HEK293 (cell line): ENCODE data around the gene DCTN3.

Source experiments
- CTCF ChIA-PET: fragments of 350-600 bp; formaldehyde crosslinking; extraction: SDS; loops from one replicate; lab custom pipeline; 2021; ENCODE audit warnings: antibody characterized with exemption; lab: Yijun Ruan, JAX
- POLR2A ChIA-PET: fragments of 300-600 bp; formaldehyde crosslinking; extraction: SDS; loops from one replicate; lab custom pipeline; 2020; ENCODE audit warnings: antibody characterized with exemption, inconsistent platforms; lab: Yijun Ruan, JAX
- H3K27ac ChIP-seq: fragments of 200-500 bp; sonication (Bioruptor generic); 2 replicates; pipeline ENCODE4 v1.5.1; 2014; ENCODE audit warnings: low read depth, low read length, control low read depth, inconsistent platforms; ENCODE audit errors: extremely low read depth
- H3K36me3 ChIP-seq, 2 experiments: fragments of 200-500 bp in 1 of 2; sonication (Bioruptor generic) in 1 of 2; 1 replicate in 1 of 2; 2 replicates in 1 of 2; pipeline ENCODE4 v1.5.1; 2014 to 2017; ENCODE audit warnings: inconsistent platforms in 2 of 2, low read length in 2 of 2; ENCODE audit not compliant: control insufficient read depth in 2 of 2, insufficient read depth in 1 of 2
- H3K4me1 ChIP-seq: fragments of 200-500 bp; sonication (Bioruptor generic); 2 replicates; pipeline ENCODE4 v1.5.1; 2014; ENCODE audit warnings: mild to moderate bottlenecking, low read length, inconsistent platforms; ENCODE audit not compliant: control insufficient read depth, insufficient read depth
- H3K4me3 ChIP-seq: 2 replicates; pipeline ENCODE4 v1.5.1; 2011; ENCODE audit warnings: low read depth, mild to moderate bottlenecking, control low read depth, low read length, moderate library complexity
- H3K9me3 ChIP-seq: fragments of 200-500 bp; sonication (Bioruptor generic); 2 replicates; pipeline ENCODE4 v1.5.1; 2014; ENCODE audit warnings: low read depth, low read length, inconsistent platforms; ENCODE audit not compliant: control insufficient read depth, insufficient read depth
- GLIS2 ChIP-seq: fragments of 450-650 bp; formaldehyde crosslinking; IDR thresholded peaks from 2 replicates; pipeline ENCODE4 v1.5.1; 2016; ENCODE audit warnings: missing biosample characterization, missing genetic modification characterization
- KLF9 ChIP-seq: fragments of 450-650 bp; formaldehyde crosslinking; IDR thresholded peaks from 2 replicates; pipeline ENCODE4 v1.5.1; 2016; ENCODE audit warnings: missing biosample characterization, missing genetic modification characterization, low read depth
- PRDM4 ChIP-seq: fragments of 450-650 bp; formaldehyde crosslinking; IDR thresholded peaks from 2 replicates; pipeline ENCODE4 v1.5.1; 2017; ENCODE audit warnings: missing biosample characterization, missing genetic modification characterization
- REPIN1 ChIP-seq: fragments of 450-650 bp; formaldehyde crosslinking; IDR thresholded peaks from 2 replicates; pipeline ENCODE4 v1.5.1; 2017; ENCODE audit warnings: missing biosample characterization, missing genetic modification characterization, low read depth
- SCRT2 ChIP-seq: fragments of 450-650 bp; formaldehyde crosslinking; IDR thresholded peaks from 2 replicates; pipeline ENCODE4 v1.5.1; 2016; ENCODE audit warnings: missing biosample characterization, missing genetic modification characterization
- SP2 ChIP-seq: fragments of 450-650 bp; formaldehyde crosslinking; IDR thresholded peaks from 2 replicates; pipeline ENCODE4 v1.5.1; 2016; ENCODE audit warnings: missing biosample characterization, missing genetic modification characterization
- ZBTB21 ChIP-seq: fragments of 450-650 bp; formaldehyde crosslinking; IDR thresholded peaks from 2 replicates; pipeline ENCODE4 v1.5.1; 2017; ENCODE audit warnings: missing biosample characterization, missing genetic modification characterization
- ZBTB48 ChIP-seq: fragments of 450-650 bp; formaldehyde crosslinking; IDR thresholded peaks from 2 replicates; pipeline ENCODE4 v1.5.1; 2016; ENCODE audit warnings: missing biosample characterization, missing genetic modification characterization
- ZBTB8A ChIP-seq: fragments of 450-650 bp; formaldehyde crosslinking; IDR thresholded peaks from 2 replicates; pipeline ENCODE4 v1.5.1; 2016; ENCODE audit warnings: missing biosample characterization, missing genetic modification characterization
- ZFHX2 ChIP-seq: fragments of 450-650 bp; formaldehyde crosslinking; conservative IDR thresholded peaks from 2 replicates; pipeline ENCODE4 v1.5.1; 2016; ENCODE audit warnings: missing biosample characterization, missing genetic modification characterization
- ZFP69B ChIP-seq: fragments of 450-650 bp; formaldehyde crosslinking; IDR thresholded peaks from 2 replicates; pipeline ENCODE4 v1.5.1; 2016; ENCODE audit warnings: missing biosample characterization, missing genetic modification characterization
- ZNF366 ChIP-seq: fragments of 450-650 bp; formaldehyde crosslinking; conservative IDR thresholded peaks from 2 replicates; pipeline ENCODE4 v1.5.1; 2016; ENCODE audit warnings: missing biosample characterization, missing genetic modification characterization
- ZNF660 ChIP-seq: fragments of 450-650 bp; IDR thresholded peaks from 2 replicates; pipeline ENCODE4 v1.5.1; 2018; ENCODE audit warnings: missing biosample characterization, mild to moderate bottlenecking, missing genetic modification characterization
- ZNF701 ChIP-seq: fragments of 450-650 bp; formaldehyde crosslinking; IDR thresholded peaks from 2 replicates; pipeline ENCODE4 v1.5.1; 2016; ENCODE audit warnings: missing biosample characterization, missing genetic modification characterization
- ZNF843 ChIP-seq: fragments of 450-650 bp; formaldehyde crosslinking; IDR thresholded peaks from 2 replicates; pipeline ENCODE4 v1.5.1; 2016; ENCODE audit warnings: missing biosample characterization, missing genetic modification characterization
- TF ChIP-seq, protein P1 (sequence below): fragments of 450-650 bp; formaldehyde crosslinking; optimal IDR thresholded peaks from 2 replicates; pipeline ENCODE3; 2016; ENCODE audit warnings: missing biosample characterization, mild to moderate bottlenecking, missing genetic modification characterization
- TF ChIP-seq, protein P2 (sequence below): fragments of 450-650 bp; formaldehyde crosslinking; IDR thresholded peaks from 2 replicates; pipeline ENCODE4 v1.5.1; 2016; ENCODE audit warnings: missing biosample characterization, missing genetic modification characterization

Gene DCTN3

DNA sequence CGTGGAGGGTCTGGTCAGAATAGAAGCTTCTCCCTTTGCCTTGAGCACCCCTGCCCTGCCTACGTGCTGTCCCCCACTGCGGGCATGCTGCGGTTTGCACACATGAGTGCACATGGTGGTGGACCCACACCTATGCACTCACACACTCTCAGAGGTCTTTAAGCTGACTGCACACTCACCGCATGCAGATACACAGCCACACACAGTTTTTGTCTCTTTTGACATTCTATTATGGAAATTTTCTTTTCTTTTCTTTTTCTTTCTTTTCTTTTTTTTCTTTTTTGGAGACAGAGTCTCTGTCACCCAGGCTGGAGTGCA is 9.2 kb upstream of the DCTN3 start (continued):
- TF ChIP-seq ZFP69B (tag by site-specific recombination): peak; percentile 72
- no peak for TF ChIP-seq REPIN1

GRCh38 chr9:34628656-34629490 is 8.6 kb upstream of the DCTN3 start, which contains the start of gene ARID3C:
Gene ARID3C (minus strand): TSS chr9:34629066. CDS start chr9:34628014, 1,052 bp downstream.
- Histone ChIP-seq H3K36me3 (no peaks in the 10 kb centered on the region), H3K4me1 (no peaks in the 10 kb centered on the region; the same call in 1 of the 2 replicates), H3K27ac (no peak within 1 kb of the TSS), H3K4me3 (peak within 1 kb of the TSS; percentile 35), H3K9me3 (no peaks in the 10 kb centered on the region)
- 0 out of 2 replicates have a peak, but pooled peaks have one; percentile 20 for TF ChIP-seq GLIS2
- no peak for TF ChIP-seq ZNF660
- TF ChIP-seq SCRT2 (tag by site-specific recombination): peak; percentile 86
- 0 out of 2 replicates have a peak, but pooled peaks have one; percentile 8 for TF ChIP-seq SP2 (tag by site-specific recombination)
- TF ChIP-seq ZNF366 (tag by site-specific recombination): peak; percentile 58; the same call in 1 of the 2 replicates
- no peak for TF ChIP-seq ZNF701 (tag by site-specific recombination)
- no peak for TF ChIP-seq ZNF843 (tag by site-specific recombination)
- peak; percentile 43; the same call in 1 of the 2 replicates for TF ChIP-seq KLF9 (tag by site-specific recombination)
- TF ChIP-seq, protein P1, sequence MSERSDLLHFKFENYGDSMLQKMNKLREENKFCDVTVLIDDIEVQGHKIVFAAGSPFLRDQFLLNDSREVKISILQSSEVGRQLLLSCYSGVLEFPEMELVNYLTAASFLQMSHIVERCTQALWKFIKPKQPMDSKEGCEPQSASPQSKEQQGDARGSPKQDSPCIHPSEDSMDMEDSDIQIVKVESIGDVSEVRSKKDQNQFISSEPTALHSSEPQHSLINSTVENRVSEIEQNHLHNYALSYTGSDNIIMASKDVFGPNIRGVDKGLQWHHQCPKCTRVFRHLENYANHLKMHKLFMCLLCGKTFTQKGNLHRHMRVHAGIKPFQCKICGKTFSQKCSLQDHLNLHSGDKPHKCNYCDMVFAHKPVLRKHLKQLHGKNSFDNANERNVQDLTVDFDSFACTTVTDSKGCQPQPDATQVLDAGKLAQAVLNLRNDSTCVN (tag by site-specific recombination): peak; percentile 30
- 0 out of 2 replicates have a peak, but pooled peaks have one; percentile 33 for TF ChIP-seq ZBTB8A (tag by site-specific recombination)
- TF ChIP-seq, protein P2, sequence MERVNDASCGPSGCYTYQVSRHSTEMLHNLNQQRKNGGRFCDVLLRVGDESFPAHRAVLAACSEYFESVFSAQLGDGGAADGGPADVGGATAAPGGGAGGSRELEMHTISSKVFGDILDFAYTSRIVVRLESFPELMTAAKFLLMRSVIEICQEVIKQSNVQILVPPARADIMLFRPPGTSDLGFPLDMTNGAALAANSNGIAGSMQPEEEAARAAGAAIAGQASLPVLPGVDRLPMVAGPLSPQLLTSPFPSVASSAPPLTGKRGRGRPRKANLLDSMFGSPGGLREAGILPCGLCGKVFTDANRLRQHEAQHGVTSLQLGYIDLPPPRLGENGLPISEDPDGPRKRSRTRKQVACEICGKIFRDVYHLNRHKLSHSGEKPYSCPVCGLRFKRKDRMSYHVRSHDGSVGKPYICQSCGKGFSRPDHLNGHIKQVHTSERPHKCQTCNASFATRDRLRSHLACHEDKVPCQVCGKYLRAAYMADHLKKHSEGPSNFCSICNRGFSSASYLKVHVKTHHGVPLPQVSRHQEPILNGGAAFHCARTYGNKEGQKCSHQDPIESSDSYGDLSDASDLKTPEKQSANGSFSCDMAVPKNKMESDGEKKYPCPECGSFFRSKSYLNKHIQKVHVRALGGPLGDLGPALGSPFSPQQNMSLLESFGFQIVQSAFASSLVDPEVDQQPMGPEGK: no peak
- TF ChIP-seq ZFHX2 (tag by site-specific recombination): peak; percentile 67
- POLR2A ChIA-PET: interaction anchor here (0.6 to 1.5 kb wide), 2 partner anchors 9 to 248 kb away, joined by 3 to 9 read pairs; partner anchors contain the start of gene SIGMAR1
- CTCF ChIA-PET: interaction anchor here (0.6 to 3.2 kb wide), 9 partner anchors 8 to 53 kb away, joined by 3 to 18 read pairs (median 3); partner anchors contain the start of genes DCTN3 and RPP25L

DNA sequence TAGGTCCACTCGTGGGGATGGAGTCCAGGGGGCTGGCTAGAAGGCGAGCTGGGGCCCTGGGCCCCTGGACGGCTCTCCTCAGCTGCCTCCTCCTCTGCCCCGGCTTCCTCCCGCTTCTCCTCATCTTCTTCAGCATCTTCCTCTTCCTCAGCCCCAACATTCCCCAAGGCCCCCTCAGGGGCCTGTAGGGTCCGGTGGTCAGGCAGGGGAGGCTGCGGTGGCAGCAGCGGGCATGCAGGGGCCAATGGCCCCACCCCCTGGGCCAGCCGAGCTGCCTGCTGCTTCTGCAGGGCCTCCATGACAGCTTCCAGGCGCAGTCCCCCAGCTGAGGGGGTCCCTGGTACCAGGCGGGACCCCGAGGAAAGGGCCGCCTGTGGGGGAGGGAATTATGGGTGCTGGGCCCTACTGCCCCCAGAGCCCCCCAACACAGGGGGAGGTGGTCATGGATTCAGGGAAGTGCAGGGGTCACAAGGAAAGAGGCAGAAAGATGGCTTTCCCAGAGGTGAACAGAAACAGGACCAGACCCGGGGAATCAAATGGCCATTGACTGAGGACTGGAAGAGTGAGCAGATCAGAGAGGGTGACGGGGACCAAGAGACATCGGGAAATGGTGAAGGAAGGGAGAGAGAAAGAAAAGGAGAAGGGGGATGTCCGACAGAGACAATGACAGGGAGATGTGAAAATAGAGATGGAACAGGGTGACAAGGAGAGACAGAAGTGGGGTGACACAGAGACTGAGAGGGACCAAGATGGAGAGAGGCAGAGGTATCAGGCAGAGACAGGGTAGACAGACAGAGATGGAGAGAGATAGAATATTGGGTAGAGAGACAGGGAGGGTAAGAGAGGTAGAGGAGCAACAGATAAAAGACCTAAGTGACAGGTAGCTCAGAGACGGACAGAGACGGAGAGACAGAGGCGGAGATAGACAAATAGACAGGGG is 7.7 kb upstream of the DCTN3 start:
- H3K27ac ChIP-seq: no peak overlapping the region
- ChIA-PET CTCF (interaction anchor here (0.6 to 3.2 kb wide), 5 partner anchors 13 to 52 kb away, joined by 3 to 18 read pairs (median 3); partner anchors contain the start of gene RPP25L), POLR2A (no interaction called here)
- TF ChIP-seq ZBTB21 (tag by site-specific recombination): no peak
- 0 out of 2 replicates have a peak, but pooled peaks have one; percentile 23 for TF ChIP-seq ZBTB48
- no peak for TF ChIP-seq PRDM4 (tag by site-specific recombination)
- TF ChIP-seq SCRT2 (tag by site-specific recombination): peak; percentile 18; the same call in 1 of the 2 replicates
- peak; percentile 73 for TF ChIP-seq ZNF366 (tag by site-specific recombination)
- no peaks in the 10 kb centered on the region for H3K36me3 ChIP-seq
- H3K4me3 ChIP-seq: no peak overlapping the region
- H3K9me3 ChIP-seq: no peaks in the 10 kb centered on the region
- H3K4me1 ChIP-seq: no peaks in the 10 kb centered on the region; the same call in 1 of the 2 replicates
